Left renal cortex interstitium (tissue), 4 donors: ENCODE measurements around the gene RETN. TPM values are rescaled to one million over a fixed set of nuclear protein-coding genes. Genes with fewer than 3 reads are reported as not detected.
"Not testable (repeated sequence)": the region's sequence is repeated elsewhere in the genome, so short reads cannot be mapped to it uniquely, and the experiment has no call there.

Experiments
- DNase-seq, 4 donors: peaks; one replicate each; pipeline ENCODE4 v3.0.0-alpha.2; 2013; ENCODE audit warnings: low read depth in 4 of 4, low spot score in 2 of 4, missing footprints in 1 of 4
- polyA plus RNA-seq, 4 donors: library from polyadenylated mRNA; unstranded; fragments of 120-200 nt; gene quantifications; one replicate each; pipeline ENCODE4 v1.2.1, GENCODE V29; 2013; ENCODE audit not compliant: insufficient read length in 4 of 4

Gene RETN
- polyA plus RNA-seq, 4 donors, result 0.71 to 2.7 (median 1.7) TPM

DNA sequence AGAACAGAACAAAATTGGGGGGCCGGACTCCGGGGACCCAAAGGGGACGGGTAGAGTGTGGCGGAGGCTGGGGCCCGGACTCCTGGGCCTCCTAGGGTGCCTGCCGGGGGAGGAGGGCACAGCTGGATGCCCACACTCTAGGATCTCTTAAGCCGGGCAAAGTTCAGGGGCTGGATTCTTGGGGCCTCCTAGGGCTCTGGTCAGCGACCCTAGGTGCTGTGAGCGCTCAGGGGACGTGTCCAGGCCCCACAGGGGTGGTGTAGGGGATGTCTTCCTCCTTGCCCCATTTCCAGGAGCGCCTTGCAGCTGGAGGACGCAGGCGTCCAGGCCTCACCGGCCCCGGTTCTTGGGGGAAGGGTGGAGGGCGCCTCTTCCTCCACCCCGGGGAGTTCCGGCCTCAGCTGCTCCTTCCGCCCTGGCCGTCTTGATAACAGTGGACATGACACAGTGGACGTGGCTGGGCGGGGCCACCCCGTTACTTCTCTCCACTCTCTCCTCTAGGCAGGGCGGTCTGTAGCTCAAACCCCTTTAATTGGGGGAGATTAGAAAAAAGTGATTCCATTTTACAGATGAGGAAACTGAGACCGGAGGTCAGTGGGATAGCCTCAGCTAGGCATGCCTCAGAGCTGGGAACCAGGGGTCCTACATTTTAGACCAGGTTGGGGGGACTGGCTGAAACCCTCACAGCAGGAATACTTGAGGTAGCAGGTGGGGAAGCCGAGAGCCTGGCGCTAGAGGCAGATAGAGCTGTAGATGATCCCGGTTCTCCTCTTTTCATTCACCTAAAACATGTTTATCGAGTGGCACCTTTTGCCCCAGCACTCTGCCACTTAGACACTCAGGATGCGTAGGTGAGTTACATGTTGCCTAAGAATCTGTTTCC lies 31.2 kb upstream of the RETN start:
- DNase-seq, result no peak

DNA sequence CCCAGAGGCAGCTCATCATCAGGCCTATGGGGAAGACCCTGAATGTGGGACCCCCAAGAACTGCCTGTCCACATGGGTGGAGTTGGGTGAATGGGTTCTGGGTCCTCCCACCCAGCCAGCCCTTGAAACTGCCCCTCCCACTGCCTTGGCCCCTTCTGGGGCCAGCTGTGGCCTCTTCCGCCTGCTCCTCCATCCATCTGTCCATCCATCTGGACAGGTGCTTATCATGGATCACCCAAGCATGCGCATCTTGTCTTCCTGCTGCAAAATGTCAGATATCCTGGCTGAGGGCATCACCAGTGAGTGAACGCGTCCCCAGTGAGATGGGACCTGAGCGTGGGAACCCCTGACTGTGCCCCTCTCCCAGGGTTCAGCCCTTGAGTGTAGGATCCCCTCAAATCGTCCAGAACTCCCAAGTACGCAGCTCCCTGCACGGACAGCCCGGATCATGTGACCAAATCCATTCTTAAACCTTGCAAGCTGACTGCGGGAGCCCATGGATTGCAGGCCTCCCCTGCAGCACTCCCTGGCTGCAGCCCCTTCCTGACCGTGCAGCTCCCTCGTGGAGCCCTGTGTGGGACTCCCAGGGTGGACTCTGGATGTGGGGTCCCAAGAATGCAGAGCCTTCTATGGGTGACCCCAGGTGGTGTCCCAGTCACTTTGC lies 29.9 kb upstream of the RETN start:
- no peak for DNase-seq

DNA sequence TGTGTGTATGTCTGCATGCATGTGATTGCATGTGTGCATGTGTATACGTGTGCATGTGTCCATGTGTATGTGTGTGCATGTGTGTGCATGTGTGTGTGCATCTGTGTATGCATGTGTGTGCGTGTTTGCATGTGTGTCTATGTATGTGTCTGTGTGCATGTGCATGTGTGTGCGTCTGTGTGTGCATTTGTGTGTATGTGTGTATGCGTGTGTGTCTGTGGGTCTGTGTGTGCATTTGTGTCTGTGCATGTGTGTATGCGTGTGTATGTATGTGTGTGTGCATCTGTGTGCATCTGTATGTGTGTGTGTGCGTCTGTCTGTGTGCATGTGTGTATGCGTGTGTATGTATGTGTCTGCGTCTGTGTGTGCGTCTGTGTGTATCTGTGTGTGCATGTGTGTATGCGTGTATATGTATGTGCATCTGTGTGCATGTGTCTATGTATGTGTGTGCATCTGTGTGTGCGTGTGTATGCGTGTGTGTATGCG lies 28.9 kb upstream of the RETN start:
- no peak for DNase-seq

DNA sequence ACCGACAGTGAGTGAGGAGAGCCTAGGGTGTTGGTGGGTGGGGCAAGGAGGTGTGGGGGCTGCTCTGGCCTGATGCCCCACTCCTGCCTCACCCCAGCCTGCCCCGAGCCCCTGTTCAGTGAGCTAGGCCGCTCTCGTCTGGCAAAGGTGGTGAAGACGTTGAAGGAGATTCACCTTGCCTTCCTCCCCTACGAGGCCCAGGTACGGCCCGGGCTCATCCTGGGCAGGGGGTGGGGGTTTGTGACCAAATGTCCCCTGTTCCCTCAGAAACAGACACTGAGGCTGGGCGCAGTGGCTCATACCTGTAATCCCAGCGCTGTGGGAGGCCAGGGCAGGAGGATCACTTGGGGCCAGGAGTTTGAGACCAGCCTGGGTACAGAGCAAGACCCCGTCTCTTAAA lies 28.0 kb upstream of the RETN start:
- no peak for DNase-seq

DNA sequence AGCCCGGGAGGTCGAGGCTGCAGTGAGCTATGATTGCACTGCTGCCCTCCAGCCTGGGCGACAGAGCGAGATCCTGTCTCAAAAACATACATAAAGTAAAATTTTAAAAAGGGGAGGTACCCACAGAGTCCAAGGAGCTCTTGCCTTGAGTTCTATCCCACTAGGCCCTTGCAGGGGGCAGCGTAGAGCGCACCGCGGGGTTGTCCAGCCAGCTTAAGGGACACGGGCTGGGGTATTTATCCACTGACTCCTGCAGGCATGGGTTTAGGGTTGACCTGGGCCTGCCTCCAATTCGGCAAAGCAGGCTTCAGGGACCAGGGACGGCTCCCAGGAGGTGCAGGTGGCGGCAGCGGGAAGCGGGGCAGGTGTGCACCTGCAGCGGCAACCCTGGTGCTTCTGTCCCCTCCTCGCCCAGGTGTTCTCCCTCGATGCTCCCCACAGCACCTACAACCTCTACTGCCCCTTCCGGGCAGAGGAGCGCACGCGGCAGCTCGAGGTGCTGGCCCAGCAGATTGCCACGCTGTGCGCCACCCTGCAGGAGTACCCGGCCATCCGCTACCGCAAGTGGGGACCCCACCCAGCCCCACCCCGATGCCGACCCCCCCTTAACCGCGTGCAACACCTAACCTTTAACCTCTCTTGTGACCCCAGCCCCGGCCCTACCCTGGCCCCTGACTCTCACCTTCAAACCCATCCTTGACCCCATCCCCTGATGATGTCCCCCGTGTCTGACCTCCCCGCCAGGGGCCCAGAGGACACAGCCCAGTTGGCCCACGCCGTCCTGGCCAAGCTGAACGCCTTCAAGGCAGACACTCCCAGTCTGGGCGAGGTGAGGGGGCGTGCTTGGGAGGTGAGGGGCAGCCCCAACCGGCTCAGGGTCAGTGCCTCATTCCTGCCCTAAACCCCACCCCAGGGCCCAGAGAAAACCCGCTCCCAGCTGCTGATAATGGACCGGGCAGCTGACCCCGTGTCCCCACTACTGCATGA lies 27.3 kb upstream of the RETN start:
- DNase-seq, result no peak

DNA sequence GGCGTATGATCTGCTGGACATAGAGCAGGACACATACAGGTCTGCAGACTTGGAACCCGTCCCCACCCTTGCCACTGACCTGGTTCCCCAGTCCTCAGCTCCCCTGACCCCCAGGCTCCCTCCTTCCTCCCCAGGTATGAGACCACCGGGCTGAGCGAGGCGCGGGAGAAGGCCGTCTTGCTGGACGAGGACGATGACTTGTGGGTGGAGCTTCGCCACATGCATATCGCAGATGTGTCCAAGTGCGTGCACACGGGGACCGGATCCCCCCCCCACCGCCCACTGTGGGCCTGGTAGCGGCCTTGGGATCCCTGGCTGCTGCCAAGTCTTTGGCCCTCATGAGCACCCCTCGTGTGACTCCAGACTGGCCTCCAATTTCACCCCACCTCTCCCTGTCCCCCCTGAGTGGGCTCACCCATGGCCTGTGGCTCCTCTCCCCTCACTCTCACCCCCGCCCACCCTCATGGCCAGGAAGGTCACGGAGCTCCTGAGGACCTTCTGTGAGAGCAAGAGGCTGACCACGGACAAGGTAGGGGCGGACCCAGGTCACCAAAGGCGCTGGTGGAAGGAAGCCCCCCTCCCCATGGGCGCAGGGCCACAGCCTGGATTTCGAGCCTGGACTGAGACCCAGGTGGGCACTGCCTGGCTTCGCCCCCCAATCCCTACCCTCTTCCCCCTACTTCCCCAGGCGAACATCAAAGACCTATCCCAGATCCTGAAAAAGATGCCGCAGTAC lies 26.4 kb upstream of the RETN start:
- no peak for DNase-seq

DNA sequence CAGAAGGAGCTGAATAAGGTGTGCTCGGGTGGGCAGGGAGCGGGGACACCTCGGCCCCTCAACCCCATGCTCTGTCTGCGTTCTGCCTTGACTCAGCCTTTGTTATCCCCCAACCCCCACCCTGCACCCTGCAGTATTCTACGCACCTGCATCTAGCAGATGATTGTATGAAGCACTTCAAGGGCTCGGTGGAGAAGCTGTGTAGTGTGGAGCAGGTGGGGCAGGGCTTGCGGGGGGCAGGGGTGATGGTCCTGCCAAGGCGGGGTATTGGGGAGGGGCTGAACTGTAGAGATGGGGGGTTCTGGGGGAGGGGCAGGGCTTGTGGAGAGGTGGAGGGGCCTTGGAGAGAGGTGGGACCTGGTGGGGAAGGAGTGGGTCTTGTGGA lies 25.8 kb upstream of the RETN start:
- no peak for DNase-seq

DNA sequence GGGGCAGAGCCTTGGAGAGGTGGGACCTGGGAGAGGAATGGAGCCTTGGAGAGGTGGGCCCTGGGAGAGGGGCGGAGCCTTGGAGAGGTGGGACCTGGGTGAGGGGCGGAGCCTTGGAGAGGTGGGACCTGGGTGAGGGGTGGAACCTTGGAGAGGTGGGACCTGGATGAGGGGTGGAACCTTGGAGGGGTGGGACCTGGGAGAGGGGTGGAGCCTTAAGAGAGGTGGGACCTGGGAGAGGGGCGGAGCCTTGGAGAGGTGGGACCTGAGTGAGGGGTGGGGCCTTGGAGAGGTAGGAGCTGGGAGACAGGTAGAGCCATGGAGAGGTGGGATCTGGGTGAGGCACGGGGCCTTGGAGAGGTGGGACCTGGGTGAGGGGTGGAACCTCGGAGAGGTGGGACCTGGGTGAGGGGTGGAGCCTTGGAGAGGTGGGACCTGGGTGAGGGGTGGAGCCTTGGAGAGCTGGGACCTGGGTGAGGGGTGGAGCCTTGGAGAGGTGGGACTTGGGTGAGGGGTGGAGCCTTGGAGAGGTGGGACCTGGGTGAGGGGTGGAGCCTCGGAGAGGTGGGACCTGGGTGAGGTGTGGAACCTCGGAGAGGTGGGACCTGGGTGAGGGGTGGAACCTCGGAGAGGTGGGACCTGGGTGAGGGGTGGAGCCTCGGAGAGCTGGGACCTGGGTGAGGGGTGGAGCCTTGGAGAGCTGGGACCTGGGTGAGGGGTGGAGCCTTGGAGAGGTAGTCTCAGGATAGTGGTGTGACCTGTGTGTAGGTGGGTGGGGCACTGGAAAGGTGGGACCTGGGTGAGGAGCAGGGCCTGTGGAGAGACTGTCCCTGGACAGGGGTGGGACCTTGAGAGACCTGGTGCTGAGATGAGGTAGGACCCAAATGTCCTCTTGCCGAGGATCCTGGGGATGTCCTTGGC lies 25.0 kb upstream of the RETN start:
- not testable (repeated sequence) for DNase-seq

DNA sequence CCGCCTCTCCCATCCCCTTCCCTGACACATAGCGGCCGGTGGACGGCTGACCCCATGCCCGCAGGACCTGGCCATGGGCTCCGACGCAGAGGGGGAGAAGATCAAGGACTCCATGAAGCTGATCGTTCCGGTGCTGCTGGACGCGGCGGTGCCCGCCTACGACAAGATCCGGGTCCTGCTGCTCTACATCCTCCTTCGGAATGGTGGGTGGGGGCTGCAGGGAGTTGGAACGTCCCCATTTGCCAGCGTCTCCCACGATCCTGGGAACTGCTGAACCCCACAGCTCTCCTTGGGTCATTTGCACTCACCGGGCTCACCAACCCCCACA lies 24.3 kb upstream of the RETN start:
- no peak for DNase-seq

DNA sequence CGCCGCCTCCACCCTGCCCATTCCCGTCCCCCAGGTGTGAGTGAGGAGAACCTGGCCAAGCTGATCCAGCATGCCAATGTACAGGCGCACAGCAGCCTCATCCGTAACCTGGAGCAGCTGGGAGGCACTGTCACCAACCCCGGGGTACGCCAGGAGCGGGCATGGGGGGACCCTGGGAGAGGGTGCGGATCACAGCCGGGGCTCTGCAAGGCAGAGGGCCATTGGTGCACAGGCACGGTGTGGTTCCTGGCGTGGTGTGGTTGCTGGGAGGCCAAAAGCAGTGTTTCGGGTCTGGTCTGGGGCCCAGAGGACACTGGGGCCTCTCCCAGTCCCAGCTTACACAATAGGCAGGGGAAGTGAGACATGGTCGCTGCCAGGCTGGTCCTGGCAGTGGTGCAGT lies 23.7 kb upstream of the RETN start:
- DNase-seq, result no peak

DNA sequence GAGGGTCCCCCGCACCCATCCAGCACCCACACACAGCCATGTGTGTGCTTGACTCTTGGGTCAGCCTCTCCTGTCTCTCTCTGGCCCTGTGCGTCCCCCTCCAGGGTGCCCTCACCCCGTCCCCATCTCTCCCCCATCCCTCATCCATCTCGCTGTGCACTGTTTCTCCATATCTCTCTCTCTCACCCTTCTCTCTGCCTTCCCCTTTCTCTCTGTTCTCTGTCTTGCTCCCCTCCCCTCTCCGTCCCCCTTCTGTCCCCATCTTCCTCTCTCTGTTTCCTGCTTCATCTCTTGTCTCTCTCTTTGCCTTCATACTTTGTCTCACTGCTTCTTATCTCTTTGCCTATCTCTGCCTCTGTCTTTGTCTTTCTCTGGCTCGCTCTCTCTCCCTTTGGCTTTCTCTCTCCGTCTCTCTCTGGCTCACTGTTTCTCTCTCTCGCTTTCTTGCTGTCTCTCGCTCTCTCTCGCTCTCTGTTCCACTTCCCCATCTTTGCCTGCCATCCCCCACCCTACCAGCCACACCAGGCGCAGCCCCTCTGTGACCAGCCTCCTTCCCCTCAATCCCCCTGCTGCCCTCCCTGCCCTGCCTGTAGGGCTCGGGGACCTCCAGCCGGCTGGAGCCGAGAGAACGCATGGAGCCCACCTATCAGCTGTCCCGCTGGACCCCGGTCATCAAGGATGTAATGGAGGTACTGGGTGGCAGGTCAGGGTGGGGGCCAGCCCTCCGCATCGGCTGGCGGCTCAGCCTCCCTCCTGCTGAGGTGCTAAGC lies 23.0 kb upstream of the RETN start:
- DNase-seq, result no peak

DNA sequence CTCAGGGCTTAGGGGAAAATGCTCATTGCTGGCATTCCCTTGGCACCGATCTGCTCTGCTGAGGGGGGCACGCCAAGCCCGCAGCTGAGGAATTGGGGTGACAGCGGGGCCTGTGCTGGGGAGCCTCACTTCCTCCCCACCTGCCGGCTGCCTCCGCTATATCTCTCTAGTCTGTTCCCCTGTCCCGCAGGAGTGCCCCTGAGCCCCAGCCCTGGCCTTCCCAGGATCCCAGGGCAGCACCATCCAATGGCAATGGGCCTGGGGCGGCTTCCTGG lies 22.5 kb upstream of the RETN start:
- DNase-seq, result no peak

DNA sequence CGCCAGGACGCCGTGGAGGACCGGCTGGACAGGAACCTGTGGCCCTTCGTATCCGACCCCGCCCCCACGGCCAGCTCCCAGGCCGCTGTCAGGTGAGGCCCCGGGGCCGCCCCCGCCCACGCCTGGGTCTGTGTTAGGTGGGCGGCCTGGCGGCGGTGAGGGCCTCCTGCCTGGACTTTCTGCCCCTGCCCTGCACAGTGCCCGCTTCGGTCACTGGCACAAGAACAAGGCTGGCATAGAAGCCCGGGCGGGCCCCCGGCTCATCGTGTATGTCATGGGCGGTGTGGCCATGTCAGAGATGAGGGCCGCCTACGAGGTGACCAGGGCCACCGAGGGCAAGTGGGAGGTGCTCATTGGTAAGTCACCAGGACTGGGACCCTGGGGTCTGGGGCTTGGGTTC lies 21.7 kb upstream of the RETN start:
- no peak for DNase-seq

DNA sequence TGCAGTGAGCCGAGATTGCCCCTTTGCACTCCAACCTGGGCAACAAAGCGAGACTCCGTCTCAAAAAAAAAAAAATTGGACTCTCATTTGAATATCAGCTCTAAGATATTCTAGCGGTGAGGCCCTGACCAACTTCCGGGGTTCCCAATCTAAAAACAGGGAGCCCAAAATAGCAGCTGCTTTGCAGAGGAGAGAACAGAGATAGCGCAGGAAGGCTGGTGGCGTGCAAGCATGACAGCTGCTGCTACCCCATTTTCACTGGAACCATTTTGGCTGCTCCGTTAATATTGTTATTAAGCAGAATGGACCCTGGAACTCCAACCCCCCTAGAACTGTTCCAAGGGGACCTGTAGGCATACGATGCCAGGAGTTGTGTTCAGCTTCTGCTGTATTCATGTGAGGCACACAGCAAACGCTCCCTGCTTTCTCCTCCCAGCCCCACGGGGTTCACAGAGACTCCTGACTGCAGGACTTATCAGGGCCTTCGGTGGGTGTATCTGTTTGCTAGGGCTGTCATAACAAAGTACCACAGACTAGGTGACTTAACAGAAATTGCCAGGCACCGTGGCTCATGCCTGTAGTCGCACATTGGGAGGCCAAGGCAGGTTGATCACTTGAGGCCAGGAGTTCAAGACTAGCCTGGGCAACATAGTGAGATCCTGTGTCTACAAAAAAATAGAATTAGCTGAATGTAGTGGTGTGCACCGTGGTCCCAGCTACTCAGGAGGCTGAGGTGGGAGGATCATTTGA lies 20.4 kb upstream of the RETN start:
- no peak for DNase-seq

DNA sequence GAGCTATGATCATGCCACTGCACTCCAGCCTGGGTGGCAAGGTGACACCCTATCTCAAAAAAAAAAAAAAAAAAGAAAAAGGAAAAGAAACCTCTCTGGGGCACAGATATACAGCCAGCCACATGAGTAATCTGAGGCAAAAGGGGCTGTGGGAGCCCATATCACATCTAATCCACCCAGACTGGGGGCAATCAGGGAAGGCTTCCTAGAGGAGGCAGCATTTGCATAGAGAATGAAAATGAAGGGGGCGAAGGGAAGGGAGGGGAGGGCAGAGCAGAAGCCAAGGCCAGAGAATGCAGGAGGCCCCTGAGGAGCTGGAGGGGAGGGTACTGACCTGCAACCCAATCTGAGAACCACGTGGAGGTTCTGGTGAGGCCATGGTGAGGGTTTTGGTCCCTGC lies 18.7 kb upstream of the RETN start:
- no peak for DNase-seq

DNA sequence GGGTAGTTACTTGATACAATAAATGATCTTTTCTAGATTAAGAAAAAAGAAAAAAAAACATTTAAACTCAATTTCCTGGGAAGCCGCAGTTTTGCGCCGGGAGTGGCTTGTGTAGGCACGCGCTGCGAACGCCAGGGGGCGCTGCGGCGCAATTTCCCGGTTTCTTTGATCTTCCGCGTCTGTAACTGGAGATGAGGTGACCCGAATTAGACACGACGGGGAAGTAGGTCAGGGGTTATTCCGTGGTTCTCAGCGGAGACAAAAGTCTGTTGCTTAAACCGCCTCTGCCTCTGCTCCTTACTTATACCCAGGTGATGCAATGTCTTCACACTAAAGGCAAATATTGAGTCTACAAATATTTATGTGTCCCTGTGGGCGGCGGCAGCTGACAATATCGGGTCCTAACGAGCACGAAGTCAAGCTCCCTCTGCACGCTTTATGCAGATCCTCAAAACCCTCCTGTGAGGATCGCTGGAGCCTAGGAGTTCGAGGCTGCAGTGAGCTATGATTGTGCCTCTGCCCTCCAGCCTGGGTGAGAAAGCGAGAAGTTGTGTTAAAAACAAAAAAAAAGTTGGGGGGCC lies 16.7 kb upstream of the RETN start:
- DNase-seq, result peak in 3 of 4 donors; percentile 63 to 75 (median 74)

DNA sequence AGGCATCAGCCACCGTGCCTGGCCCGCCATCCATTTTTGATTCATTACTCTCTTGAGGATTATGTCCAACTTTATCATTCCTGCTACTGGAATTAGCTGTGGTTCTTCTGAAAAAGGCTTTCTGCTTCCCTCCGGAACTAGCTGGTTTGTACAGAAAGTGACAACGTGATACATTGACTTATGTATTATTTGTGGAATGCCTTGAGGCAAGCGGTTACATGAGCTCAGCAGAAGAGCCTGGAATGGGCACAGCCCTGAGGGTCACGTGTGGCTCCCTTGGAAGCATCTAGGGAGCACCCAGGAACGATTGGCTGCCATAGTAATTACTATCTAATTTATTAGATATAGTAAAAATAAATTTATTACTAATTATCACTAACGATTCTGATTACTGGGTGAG lies 14.4 kb upstream of the RETN start:
- DNase-seq, result no peak

DNA sequence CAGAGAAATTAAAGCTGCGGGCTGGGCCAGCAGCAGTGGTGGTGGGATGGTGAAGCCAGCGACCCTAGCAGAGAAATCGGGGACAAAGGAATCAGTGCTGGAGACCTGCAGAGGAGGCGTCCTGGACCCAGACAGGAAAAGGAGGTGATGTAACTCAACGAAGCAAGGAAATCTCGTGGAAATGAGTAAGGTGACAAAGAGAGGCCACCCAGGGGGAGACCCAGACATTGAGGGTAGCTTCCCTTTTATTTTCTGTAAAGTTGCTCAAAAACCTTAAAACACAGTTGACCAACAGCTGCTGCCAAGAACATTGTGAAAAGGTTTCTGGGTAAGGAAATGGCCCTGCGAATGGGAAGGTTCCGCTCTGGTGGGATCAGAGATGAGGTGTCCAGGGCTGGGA lies 13.3 kb upstream of the RETN start:
- no peak for DNase-seq
